PC-9 (cell line): ENCODE measurements around the gene STX18. TPM values are rescaled to one million over a fixed set of nuclear protein-coding genes. Genes with fewer than 3 reads are reported as not detected.

Experiments used
- BruUV-seq: library from RNA; stranded (reverse); fragments of 400-500 nt; replicated peaks from 2 replicates; lab custom pipeline; 2021; lab: Mats Ljungman, UMichigan
- CTCF ChIA-PET: fragments of 300-600 bp; sonication (Branson Sonifier 250); formaldehyde crosslinking; loops from one replicate; lab custom pipeline; 2022; ENCODE audit warnings: antibody characterized with exemption; lab: Charles Lee
- POLR2A ChIA-PET: fragments of 300-600 bp; sonication (Branson Sonifier 250); formaldehyde crosslinking; loops from one replicate; lab custom pipeline; 2022; ENCODE audit warnings: antibody characterized with exemption; ENCODE audit not compliant: unreplicated experiment; lab: Charles Lee
- DNase-seq, 2 experiments: peaks; one replicate each; pipeline versions ENCODE4 v3.0.0 to v3.0.0-alpha.2; 2015 to 2022; ENCODE audit warnings: mixed read lengths in 1 of 2
- H2AFZ ChIP-seq: fragments of 200-600 bp; sonication (generic); 2 replicates; pipeline ENCODE4 v1.8.1; 2017; ENCODE audit warnings: antibody characterized with exemption
- H3F3A ChIP-seq: fragments of 200-600 bp; sonication (generic); 2 replicates; pipeline ENCODE4 v1.8.1; 2017; ENCODE audit warnings: antibody characterized with exemption, mild to moderate bottlenecking, low read depth; ENCODE audit not compliant: insufficient read depth
- H3K27ac ChIP-seq: fragments of 200-600 bp; sonication (generic); 2 replicates; pipeline ENCODE4 v1.6.1; 2016; ENCODE audit warnings: mixed run types
- H3K27me3 ChIP-seq: fragments of 200-600 bp; sonication (generic); 2 replicates; pipeline ENCODE4 v1.6.1; 2016; ENCODE audit warnings: low read depth, mixed run types; ENCODE audit not compliant: insufficient read depth
- H3K36me3 ChIP-seq: fragments of 200-600 bp; sonication (generic); 2 replicates; pipeline ENCODE4 v1.6.1; 2016; ENCODE audit warnings: low read depth, mixed run types
- H3K4me1 ChIP-seq: fragments of 200-600 bp; sonication (generic); replicated peaks from 2 replicates; pipeline ENCODE4 v1.6.1; 2016; ENCODE audit warnings: mixed run types; ENCODE audit not compliant: insufficient read depth
- H3K4me2 ChIP-seq: fragments of 200-600 bp; sonication (generic); 2 replicates; pipeline ENCODE4 v1.6.1; 2017; ENCODE audit warnings: mixed run types
- H3K4me3 ChIP-seq: fragments of 200-600 bp; sonication (generic); 2 replicates; pipeline ENCODE4 v1.6.1; 2016; ENCODE audit warnings: mixed run types
- H3K79me2 ChIP-seq: fragments of 200-600 bp; sonication (generic); 2 replicates; pipeline ENCODE4 v1.6.1; 2017; ENCODE audit warnings: low read depth, mixed run types
- H3K9me2 ChIP-seq: fragments of 200-600 bp; sonication (generic); 2 replicates; pipeline ENCODE4 v1.8.1; 2017; ENCODE audit warnings: mild to moderate bottlenecking; ENCODE audit not compliant: insufficient read depth
- H3K9me3 ChIP-seq: fragments of 200-600 bp; sonication (generic); 2 replicates; pipeline ENCODE4 v1.8.1; 2016; ENCODE audit warnings: low read depth; ENCODE audit not compliant: insufficient read depth
- H4K20me1 ChIP-seq: fragments of 200-600 bp; sonication (generic); 2 replicates; pipeline ENCODE4 v1.8.1; 2017; ENCODE audit not compliant: insufficient read depth
- EZH2 ChIP-seq: fragments of 200-600 bp; sonication (generic); IDR thresholded peaks from 2 replicates; pipeline ENCODE4 v1.8.0; 2017; ENCODE audit warnings: antibody characterized with exemption, low read depth
- intact Hi-C: fragments of 100-400 bp; cut with micrococcal nuclease; formaldehyde crosslinking; loops from one replicate; pipeline ENCODE4 v1.10.0; 2022; ENCODE audit not compliant: unreplicated experiment
- total RNA-seq: library from RNA; stranded (reverse); gene quantifications from 2 replicates; pipeline ENCODE4 v1.2.3, GENCODE V29; 2021
- TF ChIP-seq, protein P1 (sequence below): fragments of 200-600 bp; sonication (generic); conservative IDR thresholded peaks from 2 replicates; pipeline ENCODE4 v1.6.1; 2017; ENCODE audit warnings: mixed run types, antibody characterized with exemption, mild to moderate bottlenecking, moderate library complexity

STX18 gene
- total RNA-seq, 1 experiment from 2014 or later, result 30.5 TPM

DNA sequence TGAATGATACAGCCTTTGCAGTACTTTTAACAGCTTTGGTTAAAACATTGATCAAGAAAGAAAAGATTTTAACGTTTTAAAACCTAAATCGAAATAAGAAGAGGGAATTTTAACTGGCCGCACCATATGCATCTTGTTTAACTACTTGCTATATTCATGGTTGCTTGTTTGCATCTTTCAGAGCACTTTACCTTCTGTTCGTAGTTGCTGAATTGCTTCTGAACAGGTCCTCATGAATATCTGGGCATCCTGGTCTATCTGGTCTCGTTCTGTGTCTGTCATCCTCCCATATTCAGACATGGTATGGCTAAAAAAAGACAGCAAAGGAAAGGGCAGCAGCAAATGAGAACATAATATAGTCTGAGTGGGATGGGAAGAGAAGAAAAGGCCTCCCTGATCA is 82.7 kb downstream of the STX18 start:
- ChIA-PET POLR2A (no interaction called here), CTCF (no interaction called here)
- Histone ChIP-seq H3K79me2 (no peaks in the 10 kb centered on the region), H3K4me2 (no peak overlapping the region), H3K27ac (no peak overlapping the region), H3K4me3 (no peak overlapping the region), H4K20me1 (no peaks in the 10 kb centered on the region), H3K9me2 (no peaks in the 10 kb centered on the region), H3K36me3 (no peaks in the 10 kb centered on the region; the same call in 1 of the 2 replicates), H3F3A (no peaks in the 10 kb centered on the region), H2AFZ (no peak overlapping the region), H3K9me3 (no peaks in the 10 kb centered on the region), H3K27me3 (no peaks in the 10 kb centered on the region), H3K4me1 (no peaks in the 10 kb centered on the region)
- BruUV-seq, result no TSS peak
- no peak for DNase-seq
- intact Hi-C loops, result no loop called here
- TF ChIP-seq, protein P1, sequence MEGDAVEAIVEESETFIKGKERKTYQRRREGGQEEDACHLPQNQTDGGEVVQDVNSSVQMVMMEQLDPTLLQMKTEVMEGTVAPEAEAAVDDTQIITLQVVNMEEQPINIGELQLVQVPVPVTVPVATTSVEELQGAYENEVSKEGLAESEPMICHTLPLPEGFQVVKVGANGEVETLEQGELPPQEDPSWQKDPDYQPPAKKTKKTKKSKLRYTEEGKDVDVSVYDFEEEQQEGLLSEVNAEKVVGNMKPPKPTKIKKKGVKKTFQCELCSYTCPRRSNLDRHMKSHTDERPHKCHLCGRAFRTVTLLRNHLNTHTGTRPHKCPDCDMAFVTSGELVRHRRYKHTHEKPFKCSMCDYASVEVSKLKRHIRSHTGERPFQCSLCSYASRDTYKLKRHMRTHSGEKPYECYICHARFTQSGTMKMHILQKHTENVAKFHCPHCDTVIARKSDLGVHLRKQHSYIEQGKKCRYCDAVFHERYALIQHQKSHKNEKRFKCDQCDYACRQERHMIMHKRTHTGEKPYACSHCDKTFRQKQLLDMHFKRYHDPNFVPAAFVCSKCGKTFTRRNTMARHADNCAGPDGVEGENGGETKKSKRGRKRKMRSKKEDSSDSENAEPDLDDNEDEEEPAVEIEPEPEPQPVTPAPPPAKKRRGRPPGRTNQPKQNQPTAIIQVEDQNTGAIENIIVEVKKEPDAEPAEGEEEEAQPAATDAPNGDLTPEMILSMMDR, result no peak
- no peak for TF ChIP-seq EZH2

DNA sequence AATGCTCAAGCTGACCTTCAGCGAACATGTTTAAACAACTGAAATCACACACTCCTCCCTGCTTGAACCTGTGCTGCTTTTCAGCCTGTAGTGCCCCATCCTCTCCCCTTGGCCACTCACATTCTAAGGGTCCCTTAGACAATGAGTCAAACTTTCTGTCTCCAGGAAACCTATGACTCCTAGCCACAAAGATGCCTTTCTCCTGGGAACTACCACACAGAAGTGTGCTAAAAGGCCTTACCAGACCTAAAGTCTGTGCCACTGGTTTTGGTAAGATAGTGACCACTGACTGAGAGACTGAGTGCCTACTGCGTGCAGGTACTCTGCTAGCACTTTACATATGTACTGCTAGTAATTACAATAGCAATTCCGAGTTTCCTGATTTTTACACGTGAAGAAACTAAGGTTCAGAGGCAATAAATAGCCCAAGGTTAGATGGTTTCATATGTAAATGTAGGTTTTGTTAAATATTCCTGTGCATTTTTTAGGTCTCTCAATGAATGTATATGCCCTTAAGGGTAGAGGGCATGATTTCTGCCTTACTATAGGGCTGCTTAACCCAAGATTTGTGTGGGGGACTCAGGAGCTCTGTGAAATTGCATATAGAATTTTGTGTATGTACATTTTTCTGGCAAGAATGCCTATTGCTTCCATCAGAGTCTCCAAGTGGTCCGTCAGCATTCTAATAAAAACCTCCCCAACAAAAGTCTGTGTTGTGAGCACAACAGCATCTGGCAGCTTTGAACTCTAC is 83.9 kb downstream of the STX18 start:
- no TSS peak for BruUV-seq
- POLR2A ChIA-PET, result no interaction called here

DNA sequence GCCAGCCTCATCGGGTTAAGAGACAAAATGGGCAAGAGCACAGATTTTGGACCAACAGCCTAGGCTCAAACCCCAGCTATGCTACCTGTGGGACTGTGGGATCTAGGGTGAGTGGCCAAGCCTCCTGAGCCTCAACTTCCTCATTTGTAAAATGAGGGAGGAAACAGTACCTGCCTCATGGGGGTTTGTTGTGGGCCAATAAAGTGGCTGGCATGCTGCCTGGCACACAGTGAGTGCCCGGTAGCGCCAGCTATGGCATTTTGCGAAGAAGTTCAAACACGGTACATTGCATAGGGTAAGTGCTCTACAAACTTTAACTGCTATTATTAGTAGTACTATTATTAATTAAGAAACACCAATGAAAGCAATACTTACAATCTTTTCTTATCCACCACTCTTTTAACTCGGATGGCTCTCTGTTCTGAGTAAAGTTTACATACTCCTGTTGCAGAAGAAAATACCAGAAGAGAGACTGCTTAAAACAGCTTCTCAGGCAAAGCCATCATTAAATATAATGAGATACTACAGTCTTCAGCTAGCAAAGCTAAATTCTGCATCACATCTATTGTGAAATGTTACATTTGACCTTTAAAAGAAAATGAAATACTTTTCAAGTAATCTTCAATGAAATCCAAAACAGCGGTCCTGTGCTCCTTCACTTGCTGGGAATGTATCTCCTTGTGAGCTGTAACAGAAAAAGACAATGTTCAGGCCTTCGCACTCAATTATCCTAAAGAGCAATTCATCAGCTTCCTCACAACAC is 84.9 kb downstream of the STX18 start:
- Histone ChIP-seq H3K79me2 (no peaks in the 10 kb centered on the region), H3K4me3 (no peak overlapping the region), H4K20me1 (no peaks in the 10 kb centered on the region), H3F3A (no peaks in the 10 kb centered on the region), H2AFZ (no peak overlapping the region), H3K4me2 (no peak overlapping the region), H3K9me3 (no peaks in the 10 kb centered on the region), H3K4me1 (no peaks in the 10 kb centered on the region), H3K27ac (no peak overlapping the region), H3K9me2 (no peaks in the 10 kb centered on the region), H3K36me3 (no peaks in the 10 kb centered on the region), H3K27me3 (no peaks in the 10 kb centered on the region)
- POLR2A ChIA-PET, result interaction anchor here (0.7 kb wide), 1 partner anchor 142 kb away, joined by 3 read pairs; no protein-coding TSS in a partner anchor
- BruUV-seq, result no TSS peak
- intact Hi-C loops, result no loop called here
- DNase-seq, result no peak
- CTCF ChIA-PET, result no interaction called here
- TF ChIP-seq, protein P1, result no peak
- no peak for TF ChIP-seq EZH2

More for the DNA sequence above, 83.9 kb downstream of the STX18 start:
- no peak overlapping the region for H3K4me2 ChIP-seq
- CTCF ChIA-PET, result no interaction called here
- no peak overlapping the region for H3K27ac ChIP-seq
- no peaks in the 10 kb centered on the region for H3K9me2 ChIP-seq
- intact Hi-C loops, result no loop called here
- no peak for DNase-seq
- no peak for TF ChIP-seq EZH2
- TF ChIP-seq, protein P1, result no peak
- no peaks in the 10 kb centered on the region for H3K36me3 ChIP-seq
- no peaks in the 10 kb centered on the region for H3K79me2 ChIP-seq
- H3F3A ChIP-seq, result no peaks in the 10 kb centered on the region
- H2AFZ ChIP-seq, result no peak overlapping the region
- no peaks in the 10 kb centered on the region for H3K27me3 ChIP-seq
- H3K9me3 ChIP-seq, result no peaks in the 10 kb centered on the region
- H3K4me3 ChIP-seq, result no peak overlapping the region
- H4K20me1 ChIP-seq, result no peaks in the 10 kb centered on the region
- no peaks in the 10 kb centered on the region for H3K4me1 ChIP-seq
